ENCODE measurements around the gene RPH3AL.
A peak's percentile ranks its signal among the peaks of the same experiment; 100 is the strongest.
"Not testable (repeated sequence)": the region's sequence is repeated elsewhere in the genome, so short reads cannot be mapped to it uniquely, and the experiment has no call there.

Gene RPH3AL

DNA sequence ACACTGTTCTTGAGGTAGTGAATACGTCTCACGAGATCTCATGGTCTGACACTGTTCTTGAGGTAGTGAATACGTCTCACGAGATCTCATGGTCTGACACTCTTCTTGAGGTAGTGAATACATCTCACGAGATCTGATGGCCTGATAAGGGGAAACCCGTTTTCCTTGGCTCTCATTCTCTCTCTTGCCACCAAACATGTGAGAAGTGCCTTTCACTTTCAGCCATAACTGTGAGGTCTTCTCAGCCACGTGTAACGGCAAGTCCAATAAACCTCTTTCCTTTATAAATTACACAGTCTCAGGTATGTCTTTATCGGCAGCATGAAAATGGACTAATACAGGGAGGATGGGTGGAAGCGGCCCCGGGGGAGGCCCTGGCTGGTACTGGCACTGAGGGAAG lies 184.0 kb downstream of the RPH3AL start:
- not testable (repeated sequence) for DNase-seq

DNA sequence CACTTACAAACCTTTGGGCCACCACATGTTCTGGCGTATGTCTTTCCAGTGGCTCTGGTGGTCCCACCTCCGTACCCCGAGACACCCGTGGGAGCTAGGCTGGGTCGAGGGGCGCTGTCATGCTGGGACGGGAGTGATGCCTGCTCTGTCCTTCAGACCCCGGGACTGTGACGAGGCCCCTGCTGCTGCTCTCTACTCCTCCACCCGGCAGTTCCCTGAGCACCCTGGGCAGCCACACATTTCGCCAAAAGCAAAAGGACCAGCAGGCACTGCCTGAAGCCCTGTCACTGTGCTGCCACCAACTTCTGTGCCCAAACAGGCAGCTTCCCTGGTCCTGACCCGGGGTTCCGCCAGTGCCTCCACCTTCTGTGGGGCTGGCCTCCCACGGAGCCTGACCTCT lies 186.7 kb downstream of the RPH3AL start:
- no peak for DNase-seq

DNA sequence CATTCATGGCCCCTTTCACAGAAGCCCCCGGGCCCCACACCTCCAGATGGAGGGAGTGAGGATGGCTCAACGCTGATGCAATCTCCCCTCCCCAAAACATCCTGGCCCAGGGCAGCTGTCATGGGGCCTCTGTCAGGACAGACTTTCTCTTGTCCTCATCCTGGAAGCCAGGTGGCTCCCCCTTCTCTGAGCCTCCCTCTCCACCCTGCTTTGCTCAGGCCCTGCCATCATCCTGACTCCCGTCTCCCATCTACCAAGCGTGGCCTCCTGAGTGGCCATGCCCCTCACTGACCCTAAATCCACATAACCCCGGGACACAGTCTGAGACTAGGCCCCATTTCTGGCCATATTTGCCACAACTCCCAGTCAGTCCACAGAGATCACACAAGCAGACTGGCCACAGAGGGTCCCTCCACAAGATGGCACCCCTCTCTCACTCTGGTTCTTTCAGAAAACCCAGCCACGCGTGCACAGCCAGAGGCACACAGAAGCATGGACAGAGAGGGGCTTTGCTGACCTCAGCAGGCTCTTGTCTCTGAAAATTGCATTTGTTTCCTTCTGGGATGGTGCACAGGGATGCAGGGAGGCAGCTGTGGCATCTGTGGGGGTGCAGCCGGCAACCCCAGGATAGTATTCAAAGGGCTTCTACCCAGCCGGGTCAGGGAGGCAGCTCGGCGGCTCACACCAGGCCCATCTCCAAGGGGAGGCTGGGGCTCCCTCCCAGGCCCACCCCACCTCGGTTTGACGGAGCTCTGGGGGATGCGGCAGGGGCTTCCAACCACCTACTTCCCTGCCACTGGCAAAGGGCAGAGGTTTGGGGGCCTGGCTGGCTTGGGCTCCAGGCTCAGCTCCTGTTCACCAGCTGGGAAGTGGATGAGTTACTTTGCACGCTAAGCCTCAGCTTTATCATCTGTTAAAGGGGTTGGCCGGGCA lies 188.0 kb downstream of the RPH3AL start:
- peak; percentile 18 for DNase-seq

DNA sequence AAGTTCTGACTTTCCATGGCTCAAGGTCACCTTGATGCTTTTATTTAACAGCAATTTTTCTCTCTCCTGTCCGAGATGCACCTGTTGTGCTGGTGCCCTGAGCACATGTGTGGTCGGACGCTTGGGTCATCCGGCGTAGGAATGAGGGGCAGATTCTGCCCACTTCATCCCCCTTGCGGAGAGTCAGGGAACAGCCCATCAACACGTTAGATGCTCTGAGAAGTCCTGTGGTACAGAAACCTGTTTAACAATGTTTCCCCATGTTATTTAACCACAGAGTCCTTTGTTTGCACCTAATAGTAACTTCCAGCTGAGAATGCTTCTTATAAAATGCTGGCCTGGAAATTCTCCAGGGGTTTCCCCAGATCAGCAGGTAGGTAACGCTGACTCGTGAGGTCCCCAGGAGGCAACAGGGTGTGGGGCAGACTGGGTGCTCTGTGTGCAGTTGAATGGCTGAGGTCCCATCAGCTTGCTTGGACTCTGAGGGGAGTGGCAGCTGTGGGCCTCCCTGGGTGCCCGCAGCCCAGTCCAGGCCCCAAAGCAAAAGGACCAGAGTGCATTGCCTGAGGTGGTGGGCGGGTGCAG lies 189.0 kb downstream of the RPH3AL start:
- DNase-seq: no peak

DNA sequence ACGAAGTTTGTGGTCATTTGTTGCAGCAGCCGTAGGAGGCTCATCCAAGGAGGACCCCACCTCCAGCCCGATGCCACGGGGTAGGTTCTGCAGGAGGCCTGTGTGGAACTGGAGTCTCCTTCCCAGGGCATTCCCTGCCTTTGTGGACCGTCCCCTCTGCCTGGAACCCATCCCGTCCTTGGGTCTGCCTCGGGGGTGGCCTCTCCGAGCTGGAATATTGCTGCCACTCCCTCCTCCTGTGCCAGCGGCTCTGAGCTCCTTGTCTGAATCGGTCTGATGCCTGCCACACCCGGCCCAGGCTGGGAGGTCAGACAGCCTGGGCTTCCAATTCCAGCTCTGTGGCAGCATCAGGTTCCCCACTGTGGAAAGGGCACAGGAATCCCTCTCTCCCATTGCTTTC lies 189.9 kb downstream of the RPH3AL start:
- no peak for DNase-seq

Data from NCI-H2171 treated with DMSO at 0.1 percent for 48 hours (cell line).